GM18511 (cell line): ENCODE measurements around the gene VPS13D.
"Not testable (repeated sequence)": the region's sequence is repeated elsewhere in the genome, so short reads cannot be mapped to it uniquely, and the experiment has no call there.

Experiments
- ATAC-seq: cut with Tn5 transposase; IDR thresholded peaks from one replicate; pipeline ENCODE4 v1.9.1; 2021; ENCODE audit warnings: mild to moderate bottlenecking, moderate library complexity; ENCODE audit not compliant: unreplicated experiment

VPS13D gene

GRCh38 chr1:12444329-12444841, 214.6 kb downstream of the VPS13D start:
- ATAC-seq = no peak

GRCh38 chr1:12445257-12445656, 215.4 kb downstream of the VPS13D start:
- no peak for ATAC-seq

- ATAC-seq = no peak
Observed at GRCh38 chr1:12446593-12446992, 216.8 kb downstream of the VPS13D start.

GRCh38 chr1:12447307-12447706, 217.5 kb downstream of the VPS13D start:
- ATAC-seq = no peak

- no peak for ATAC-seq
Observed at GRCh38 chr1:12447849-12448312, 218.1 kb downstream of the VPS13D start.

- ATAC-seq = no peak
Observed at GRCh38 chr1:12448746-12449177, 218.9 kb downstream of the VPS13D start.

GRCh38 chr1:12450090-12450755, 220.4 kb downstream of the VPS13D start:
- ATAC-seq = no peak

GRCh38 chr1:12450756-12451559, 221.1 kb downstream of the VPS13D start:
- ATAC-seq = no peak

- ATAC-seq = no peak
Observed at GRCh38 chr1:12451560-12451900, 221.7 kb downstream of the VPS13D start.

GRCh38 chr1:12452262-12452661, 222.4 kb downstream of the VPS13D start:
- ATAC-seq = no peak

- no peak for ATAC-seq
Observed at GRCh38 chr1:12453400-12454343, 223.8 kb downstream of the VPS13D start.

- ATAC-seq = no peak
Observed at GRCh38 chr1:12454406-12455391, 224.9 kb downstream of the VPS13D start.

- ATAC-seq = not testable (repeated sequence)
Observed at GRCh38 chr1:12456081-12456480, 226.3 kb downstream of the VPS13D start.

GRCh38 chr1:12456979-12457378, 227.1 kb downstream of the VPS13D start:
- no peak for ATAC-seq

GRCh38 chr1:12457771-12458170, 227.9 kb downstream of the VPS13D start:
- no peak for ATAC-seq

- ATAC-seq = no peak
Observed at GRCh38 chr1:12458571-12458970, 228.7 kb downstream of the VPS13D start.

GRCh38 chr1:12460121-12460520, 230.3 kb downstream of the VPS13D start:
- ATAC-seq = no peak

- no peak for ATAC-seq
Observed at GRCh38 chr1:12460911-12461621, 231.2 kb downstream of the VPS13D start.

GRCh38 chr1:12461754-12462153, 231.9 kb downstream of the VPS13D start:
- no peak for ATAC-seq
